GM23338 (cell line): ENCODE results near the gene CD163L1. TPM values are rescaled to one million over a fixed set of nuclear protein-coding genes. Genes with fewer than 3 reads are reported as not detected.

Experiments
- ATAC-seq: fragments of 200-7000 bp; cut with Tn5 transposase; 3 replicates; pipeline ENCODE4 v1.9.1; 2020
- DNase-seq: peaks from one replicate; pipeline ENCODE4 v3.0.0-alpha.2; 2015; ENCODE audit warnings: low spot score
- H2AFZ ChIP-seq: fragments of 200-600 bp; sonication (generic); 2 replicates; pipeline ENCODE4 v1.8.0; 2016; ENCODE audit warnings: antibody characterized with exemption, mild to moderate bottlenecking, moderate library complexity
- H3F3A ChIP-seq: fragments of 200-600 bp; sonication (generic); replicated peaks from 2 replicates; pipeline ENCODE4 v1.8.0; 2017; ENCODE audit warnings: antibody characterized with exemption, mixed run types, low read depth
- H3K27ac ChIP-seq: fragments of 200-600 bp; sonication (generic); 2 replicates; pipeline ENCODE4 v1.6.1; 2016; ENCODE audit warnings: low read depth
- H3K27me3 ChIP-seq: fragments of 200-600 bp; sonication (generic); 2 replicates; pipeline ENCODE4 v1.8.0; 2016; ENCODE audit warnings: mild to moderate bottlenecking, mixed run types, moderate library complexity; ENCODE audit not compliant: insufficient read depth
- H3K36me3 ChIP-seq: fragments of 200-600 bp; sonication (generic); 2 replicates; pipeline ENCODE4 v1.8.0; 2016; ENCODE audit warnings: mild to moderate bottlenecking; ENCODE audit not compliant: insufficient read depth
- H3K4me1 ChIP-seq: fragments of 200-600 bp; sonication (generic); 2 replicates; pipeline ENCODE4 v1.8.0; 2016; ENCODE audit warnings: mild to moderate bottlenecking, moderate library complexity; ENCODE audit not compliant: insufficient read depth
- H3K4me2 ChIP-seq: fragments of 200-600 bp; sonication (generic); 2 replicates; pipeline ENCODE4 v1.7.1; 2017; ENCODE audit warnings: mixed run types
- H3K4me3 ChIP-seq: fragments of 200-600 bp; sonication (generic); 2 replicates; pipeline ENCODE4 v1.6.1; 2016; ENCODE audit warnings: mixed run types
- H3K79me2 ChIP-seq: fragments of 200-600 bp; sonication (generic); replicated peaks from 2 replicates; pipeline ENCODE4 v1.8.0; 2017; ENCODE audit warnings: mild to moderate bottlenecking; ENCODE audit not compliant: insufficient read depth
- H3K9me2 ChIP-seq: fragments of 200-600 bp; sonication (generic); 2 replicates; pipeline ENCODE4 v1.8.0; 2017; ENCODE audit not compliant: insufficient read depth
- H4K20me1 ChIP-seq: fragments of 200-600 bp; sonication (generic); replicated peaks from 2 replicates; pipeline ENCODE4 v1.8.0; 2017; ENCODE audit warnings: mild to moderate bottlenecking; ENCODE audit not compliant: insufficient read depth
- H3K27ac Mint-ChIP-seq: 2 replicates; pipeline ENCODE4 v1.8.0; 2020; ENCODE audit warnings: inconsistent platforms, mild to moderate bottlenecking, moderate library complexity, mixed read lengths
- H3K27me3 Mint-ChIP-seq: 3 replicates; pipeline ENCODE4 v1.8.0; 2022; ENCODE audit warnings: low read depth, mild to moderate bottlenecking, moderate library complexity, mixed read lengths, inconsistent platforms; ENCODE audit not compliant: insufficient read depth, poor library complexity
- H3K36me3 Mint-ChIP-seq: 3 replicates; pipeline ENCODE4 v1.8.0; 2021; ENCODE audit warnings: low read depth, mild to moderate bottlenecking, inconsistent platforms, moderate library complexity, mixed read lengths
- H3K4me1 Mint-ChIP-seq: 3 replicates; pipeline ENCODE4 v1.8.0; 2020; ENCODE audit warnings: mild to moderate bottlenecking, inconsistent platforms, mixed read lengths
- H3K4me3 Mint-ChIP-seq: 3 replicates; pipeline ENCODE4 v1.8.0; 2021; ENCODE audit warnings: moderate library complexity, mild to moderate bottlenecking, inconsistent platforms, mixed read lengths
- H3K9me3 Mint-ChIP-seq: 3 replicates; pipeline ENCODE4 v1.8.0; 2020; ENCODE audit warnings: moderate library complexity, mild to moderate bottlenecking, inconsistent platforms, mixed read lengths
- CREB1 ChIP-seq: fragments of 250-450 bp; sonication (Bioruptor Pico); IDR thresholded peaks from 2 replicates; pipeline ENCODE4 v1.5.0; 2020; ENCODE audit warnings: low read depth, mild to moderate bottlenecking, moderate library complexity
- EZH2 ChIP-seq: fragments of 200-600 bp; sonication (generic); IDR thresholded peaks from one replicate; pipeline ENCODE4 v1.8.0; 2017; ENCODE audit warnings: antibody characterized with exemption, mild to moderate bottlenecking, low read depth; ENCODE audit not compliant: unreplicated experiment
- EZH2phosphoT487 ChIP-seq: fragments of 200-600 bp; sonication (generic); IDR thresholded peaks from one replicate; pipeline ENCODE4 v1.8.1; 2018; ENCODE audit warnings: antibody characterized with exemption; ENCODE audit not compliant: unreplicated experiment
- JUNB ChIP-seq: IDR thresholded peaks from one replicate; pipeline ENCODE4 v1.6.1; 2016; ENCODE audit warnings: antibody characterized with exemption; ENCODE audit not compliant: unreplicated experiment
- NANOG ChIP-seq: IDR thresholded peaks from 2 replicates; pipeline ENCODE4 v1.6.1; 2016; ENCODE audit warnings: antibody characterized with exemption, borderline replicate concordance
- POLR2AphosphoS5 ChIP-seq: IDR thresholded peaks from 2 replicates; pipeline ENCODE4 v1.6.1; 2016; ENCODE audit warnings: antibody characterized with exemption, low read depth
- STAT1 ChIP-seq: IDR thresholded peaks from one replicate; pipeline ENCODE4 v1.6.1; 2016; ENCODE audit warnings: antibody characterized with exemption; ENCODE audit not compliant: unreplicated experiment
- ZNF114 ChIP-seq: fragments of 250-450 bp; sonication (Bioruptor Pico); IDR thresholded peaks from 2 replicates; pipeline ENCODE4 v1.5.0; 2020; ENCODE audit warnings: mild to moderate bottlenecking, moderate library complexity
- ZNF331 ChIP-seq: fragments of 250-450 bp; sonication (Bioruptor Pico); IDR thresholded peaks from 2 replicates; pipeline ENCODE4 v1.5.0; 2020; ENCODE audit warnings: low read depth, mild to moderate bottlenecking, moderate library complexity
- polyA plus RNA-seq: library from polyadenylated mRNA; unstranded; fragments of >200 nt; fragmentation: Nextera tagmentation; extraction: Ambion mirVana; gene quantifications from 2 replicates; pipeline ENCODE4 v1.2.1, GENCODE V29; 2016
- total RNA-seq: library from RNA; depleted of rRNA; stranded (reverse); fragments of >200 nt; shearing (Covaris generic); gene quantifications from 2 replicates; pipeline ENCODE4 v1.2.3, GENCODE V29; 2014
- TF ChIP-seq, protein P1 (sequence below): IDR thresholded peaks from 2 replicates; pipeline ENCODE4 v1.6.1; 2016; ENCODE audit warnings: antibody characterized with exemption
- TF ChIP-seq, protein P2 (sequence below), 2 experiments: fragments of 200-600 bp in 1 of 2; sonication (generic) in 1 of 2; conservative IDR thresholded peaks; 2 replicates each; pipeline versions ENCODE4 v1.5.1 to v1.6.1; 2016 to 2017; ENCODE audit warnings: antibody characterized with exemption in 2 of 2, low read depth in 2 of 2, mild to moderate bottlenecking in 2 of 2, moderate library complexity in 1 of 2
- TF ChIP-seq, protein P3 (sequence below): IDR thresholded peaks from one replicate; pipeline ENCODE4 v1.6.1; 2018; ENCODE audit warnings: antibody characterized with exemption; ENCODE audit not compliant: unreplicated experiment
- TF ChIP-seq, protein P4 (sequence below): fragments of 250-450 bp; sonication (Bioruptor Pico); IDR thresholded peaks from 2 replicates; pipeline ENCODE4 v1.5.0; 2020; ENCODE audit warnings: mild to moderate bottlenecking, moderate library complexity

The CD163L1 gene
- total and polyA plus RNA-seq, 2 experiments from 2014 or later = 0.14 to 0.36 TPM

DNA sequence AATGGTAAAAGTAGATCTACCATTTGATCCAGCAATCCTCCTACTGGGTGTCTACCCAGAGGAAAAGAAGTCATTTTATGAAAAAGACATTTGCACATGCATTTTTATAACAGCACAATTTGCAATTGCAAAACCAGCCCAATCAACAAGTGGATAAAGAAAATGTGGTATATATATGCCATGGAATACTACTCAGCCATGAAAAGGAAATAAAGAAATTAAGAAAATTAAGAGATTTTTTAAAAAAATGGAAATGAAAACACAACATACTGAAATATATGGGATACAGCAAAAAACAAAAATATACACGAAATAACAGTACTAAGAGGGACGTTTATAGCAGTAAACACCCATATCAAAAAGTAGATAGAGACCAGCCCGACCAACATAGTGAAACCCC is 81.2 kb downstream of the CD163L1 start:
- Mint-ChIP-seq H3K9me3 (peaks cover 5% of the 10 kb centered on the region; the same call in 1 of the 3 replicates), H3K27ac (no peak overlapping the region), H3K36me3 (no peaks in the 10 kb centered on the region), H3K4me1 (no peaks in the 10 kb centered on the region), H3K4me3 (no peak overlapping the region), H3K27me3 (no peaks in the 10 kb centered on the region)
- no peaks in the 10 kb centered on the region for H3K79me2 ChIP-seq
- H3K4me1 ChIP-seq = no peaks in the 10 kb centered on the region
- no peaks in the 10 kb centered on the region for H3K27me3 ChIP-seq
- no peak for ATAC-seq
- TF ChIP-seq EZH2phosphoT487 = no peak
- no peak for TF ChIP-seq ZNF114 (CRISPR knock-in tag)
- TF ChIP-seq ZNF331 (CRISPR knock-in tag) = no peak
- TF ChIP-seq, protein P1, sequence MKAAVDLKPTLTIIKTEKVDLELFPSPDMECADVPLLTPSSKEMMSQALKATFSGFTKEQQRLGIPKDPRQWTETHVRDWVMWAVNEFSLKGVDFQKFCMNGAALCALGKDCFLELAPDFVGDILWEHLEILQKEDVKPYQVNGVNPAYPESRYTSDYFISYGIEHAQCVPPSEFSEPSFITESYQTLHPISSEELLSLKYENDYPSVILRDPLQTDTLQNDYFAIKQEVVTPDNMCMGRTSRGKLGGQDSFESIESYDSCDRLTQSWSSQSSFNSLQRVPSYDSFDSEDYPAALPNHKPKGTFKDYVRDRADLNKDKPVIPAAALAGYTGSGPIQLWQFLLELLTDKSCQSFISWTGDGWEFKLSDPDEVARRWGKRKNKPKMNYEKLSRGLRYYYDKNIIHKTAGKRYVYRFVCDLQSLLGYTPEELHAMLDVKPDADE = no peak
- TF ChIP-seq, protein P2, sequence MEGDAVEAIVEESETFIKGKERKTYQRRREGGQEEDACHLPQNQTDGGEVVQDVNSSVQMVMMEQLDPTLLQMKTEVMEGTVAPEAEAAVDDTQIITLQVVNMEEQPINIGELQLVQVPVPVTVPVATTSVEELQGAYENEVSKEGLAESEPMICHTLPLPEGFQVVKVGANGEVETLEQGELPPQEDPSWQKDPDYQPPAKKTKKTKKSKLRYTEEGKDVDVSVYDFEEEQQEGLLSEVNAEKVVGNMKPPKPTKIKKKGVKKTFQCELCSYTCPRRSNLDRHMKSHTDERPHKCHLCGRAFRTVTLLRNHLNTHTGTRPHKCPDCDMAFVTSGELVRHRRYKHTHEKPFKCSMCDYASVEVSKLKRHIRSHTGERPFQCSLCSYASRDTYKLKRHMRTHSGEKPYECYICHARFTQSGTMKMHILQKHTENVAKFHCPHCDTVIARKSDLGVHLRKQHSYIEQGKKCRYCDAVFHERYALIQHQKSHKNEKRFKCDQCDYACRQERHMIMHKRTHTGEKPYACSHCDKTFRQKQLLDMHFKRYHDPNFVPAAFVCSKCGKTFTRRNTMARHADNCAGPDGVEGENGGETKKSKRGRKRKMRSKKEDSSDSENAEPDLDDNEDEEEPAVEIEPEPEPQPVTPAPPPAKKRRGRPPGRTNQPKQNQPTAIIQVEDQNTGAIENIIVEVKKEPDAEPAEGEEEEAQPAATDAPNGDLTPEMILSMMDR (conservative IDR thresholded peaks at IDR 0.05; ENCODE audit: low read depth in 2 of 2) = no peak
- TF ChIP-seq, protein P3, sequence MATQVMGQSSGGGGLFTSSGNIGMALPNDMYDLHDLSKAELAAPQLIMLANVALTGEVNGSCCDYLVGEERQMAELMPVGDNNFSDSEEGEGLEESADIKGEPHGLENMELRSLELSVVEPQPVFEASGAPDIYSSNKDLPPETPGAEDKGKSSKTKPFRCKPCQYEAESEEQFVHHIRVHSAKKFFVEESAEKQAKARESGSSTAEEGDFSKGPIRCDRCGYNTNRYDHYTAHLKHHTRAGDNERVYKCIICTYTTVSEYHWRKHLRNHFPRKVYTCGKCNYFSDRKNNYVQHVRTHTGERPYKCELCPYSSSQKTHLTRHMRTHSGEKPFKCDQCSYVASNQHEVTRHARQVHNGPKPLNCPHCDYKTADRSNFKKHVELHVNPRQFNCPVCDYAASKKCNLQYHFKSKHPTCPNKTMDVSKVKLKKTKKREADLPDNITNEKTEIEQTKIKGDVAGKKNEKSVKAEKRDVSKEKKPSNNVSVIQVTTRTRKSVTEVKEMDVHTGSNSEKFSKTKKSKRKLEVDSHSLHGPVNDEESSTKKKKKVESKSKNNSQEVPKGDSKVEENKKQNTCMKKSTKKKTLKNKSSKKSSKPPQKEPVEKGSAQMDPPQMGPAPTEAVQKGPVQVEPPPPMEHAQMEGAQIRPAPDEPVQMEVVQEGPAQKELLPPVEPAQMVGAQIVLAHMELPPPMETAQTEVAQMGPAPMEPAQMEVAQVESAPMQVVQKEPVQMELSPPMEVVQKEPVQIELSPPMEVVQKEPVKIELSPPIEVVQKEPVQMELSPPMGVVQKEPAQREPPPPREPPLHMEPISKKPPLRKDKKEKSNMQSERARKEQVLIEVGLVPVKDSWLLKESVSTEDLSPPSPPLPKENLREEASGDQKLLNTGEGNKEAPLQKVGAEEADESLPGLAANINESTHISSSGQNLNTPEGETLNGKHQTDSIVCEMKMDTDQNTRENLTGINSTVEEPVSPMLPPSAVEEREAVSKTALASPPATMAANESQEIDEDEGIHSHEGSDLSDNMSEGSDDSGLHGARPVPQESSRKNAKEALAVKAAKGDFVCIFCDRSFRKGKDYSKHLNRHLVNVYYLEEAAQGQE = no peak
- TF ChIP-seq NANOG = no peak
- no peak for TF ChIP-seq STAT1
- no peak for TF ChIP-seq EZH2
- TF ChIP-seq, protein P4, sequence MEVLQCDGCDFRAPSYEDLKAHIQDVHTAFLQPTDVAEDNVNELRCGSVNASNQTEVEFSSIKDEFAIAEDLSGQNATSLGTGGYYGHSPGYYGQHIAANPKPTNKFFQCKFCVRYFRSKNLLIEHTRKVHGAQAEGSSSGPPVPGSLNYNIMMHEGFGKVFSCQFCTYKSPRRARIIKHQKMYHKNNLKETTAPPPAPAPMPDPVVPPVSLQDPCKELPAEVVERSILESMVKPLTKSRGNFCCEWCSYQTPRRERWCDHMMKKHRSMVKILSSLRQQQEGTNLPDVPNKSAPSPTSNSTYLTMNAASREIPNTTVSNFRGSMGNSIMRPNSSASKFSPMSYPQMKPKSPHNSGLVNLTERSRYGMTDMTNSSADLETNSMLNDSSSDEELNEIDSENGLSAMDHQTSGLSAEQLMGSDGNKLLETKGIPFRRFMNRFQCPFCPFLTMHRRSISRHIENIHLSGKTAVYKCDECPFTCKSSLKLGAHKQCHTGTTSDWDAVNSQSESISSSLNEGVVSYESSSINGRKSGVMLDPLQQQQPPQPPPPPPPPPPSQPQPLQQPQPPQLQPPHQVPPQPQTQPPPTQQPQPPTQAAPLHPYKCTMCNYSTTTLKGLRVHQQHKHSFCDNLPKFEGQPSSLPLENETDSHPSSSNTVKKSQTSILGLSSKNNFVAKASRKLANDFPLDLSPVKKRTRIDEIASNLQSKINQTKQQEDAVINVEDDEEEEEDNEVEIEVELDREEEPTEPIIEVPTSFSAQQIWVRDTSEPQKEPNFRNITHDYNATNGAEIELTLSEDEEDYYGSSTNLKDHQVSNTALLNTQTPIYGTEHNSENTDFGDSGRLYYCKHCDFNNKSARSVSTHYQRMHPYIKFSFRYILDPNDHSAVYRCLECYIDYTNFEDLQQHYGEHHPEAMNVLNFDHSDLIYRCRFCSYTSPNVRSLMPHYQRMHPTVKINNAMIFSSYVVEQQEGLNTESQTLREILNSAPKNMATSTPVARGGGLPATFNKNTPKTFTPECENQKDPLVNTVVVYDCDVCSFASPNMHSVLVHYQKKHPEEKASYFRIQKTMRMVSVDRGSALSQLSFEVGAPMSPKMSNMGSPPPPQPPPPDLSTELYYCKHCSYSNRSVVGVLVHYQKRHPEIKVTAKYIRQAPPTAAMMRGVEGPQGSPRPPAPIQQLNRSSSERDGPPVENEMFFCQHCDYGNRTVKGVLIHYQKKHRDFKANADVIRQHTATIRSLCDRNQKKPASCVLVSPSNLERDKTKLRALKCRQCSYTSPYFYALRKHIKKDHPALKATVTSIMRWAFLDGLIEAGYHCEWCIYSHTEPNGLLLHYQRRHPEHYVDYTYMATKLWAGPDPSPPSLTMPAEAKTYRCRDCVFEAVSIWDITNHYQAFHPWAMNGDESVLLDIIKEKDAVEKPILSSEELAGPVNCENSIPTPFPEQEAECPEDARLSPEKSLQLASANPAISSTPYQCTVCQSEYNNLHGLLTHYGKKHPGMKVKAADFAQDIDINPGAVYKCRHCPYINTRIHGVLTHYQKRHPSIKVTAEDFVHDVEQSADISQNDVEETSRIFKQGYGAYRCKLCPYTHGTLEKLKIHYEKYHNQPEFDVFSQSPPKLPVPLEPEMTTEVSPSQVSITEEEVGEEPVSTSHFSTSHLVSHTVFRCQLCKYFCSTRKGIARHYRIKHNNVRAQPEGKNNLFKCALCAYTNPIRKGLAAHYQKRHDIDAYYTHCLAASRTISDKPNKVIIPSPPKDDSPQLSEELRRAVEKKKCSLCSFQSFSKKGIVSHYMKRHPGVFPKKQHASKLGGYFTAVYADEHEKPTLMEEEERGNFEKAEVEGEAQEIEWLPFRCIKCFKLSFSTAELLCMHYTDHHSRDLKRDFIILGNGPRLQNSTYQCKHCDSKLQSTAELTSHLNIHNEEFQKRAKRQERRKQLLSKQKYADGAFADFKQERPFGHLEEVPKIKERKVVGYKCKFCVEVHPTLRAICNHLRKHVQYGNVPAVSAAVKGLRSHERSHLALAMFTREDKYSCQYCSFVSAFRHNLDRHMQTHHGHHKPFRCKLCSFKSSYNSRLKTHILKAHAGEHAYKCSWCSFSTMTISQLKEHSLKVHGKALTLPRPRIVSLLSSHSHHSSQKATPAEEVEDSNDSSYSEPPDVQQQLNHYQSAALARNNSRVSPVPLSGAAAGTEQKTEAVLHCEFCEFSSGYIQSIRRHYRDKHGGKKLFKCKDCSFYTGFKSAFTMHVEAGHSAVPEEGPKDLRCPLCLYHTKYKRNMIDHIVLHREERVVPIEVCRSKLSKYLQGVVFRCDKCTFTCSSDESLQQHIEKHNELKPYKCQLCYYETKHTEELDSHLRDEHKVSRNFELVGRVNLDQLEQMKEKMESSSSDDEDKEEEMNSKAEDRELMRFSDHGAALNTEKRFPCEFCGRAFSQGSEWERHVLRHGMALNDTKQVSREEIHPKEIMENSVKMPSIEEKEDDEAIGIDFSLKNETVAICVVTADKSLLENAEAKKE (CRISPR knock-in tag) = no peak
- no peak for TF ChIP-seq CREB1
- TF ChIP-seq JUNB = no peak
- TF ChIP-seq POLR2AphosphoS5 = no peak
- H3F3A ChIP-seq = no peaks in the 10 kb centered on the region
- no peaks in the 10 kb centered on the region for H3K9me2 ChIP-seq
- no peak overlapping the region for H3K27ac ChIP-seq
- DNase-seq = no peak
- no peak overlapping the region for H3K4me2 ChIP-seq
- H4K20me1 ChIP-seq = no peaks in the 10 kb centered on the region
- no peak overlapping the region for H3K4me3 ChIP-seq
- H2AFZ ChIP-seq = no peak overlapping the region
- H3K36me3 ChIP-seq = no peaks in the 10 kb centered on the region
